Measurements from ENCODE around the gene CERT1. TPM values are rescaled to one million over a fixed set of nuclear protein-coding genes. Genes with fewer than 3 reads are reported as not detected.

The CERT1 gene
- total and polyA plus RNA-seq, 7 donors, result 14.1 to 40.2 (median 20.3) TPM

- DNase-seq, result no peak
- Histone ChIP-seq H3K9me3 (peaks cover 0 to 6% (median 5%) of the 10 kb centered on the region in 4 donors), H3K27me3 (no peaks in the 10 kb centered on the region), H3K27ac (no peak overlapping the region), H3K36me3 (no peaks in the 10 kb centered on the region), H3K4me3 (no peak overlapping the region), H3K4me1 (peaks cover 0 to 15% (median 7%) of the 10 kb centered on the region in 4 donors)
- TF ChIP-seq POLR2AphosphoS5 (IDR thresholded peaks at IDR 0.05) (no peak), POLR2A (IDR thresholded peaks at IDR 0.05) (no peak), CTCF (IDR thresholded peaks at IDR 0.05) (no peak), EP300 (IDR thresholded peaks at IDR 0.05) (no peak)
- WGBS, 2 donors, result 93% methylated on average over 2 of the region's 2 CpGs
- intact Hi-C loops (cut with DNase I), result no loop called here
These were observed 47.7 kb downstream of the CERT1 start for GRCh38 chr5:75463726-75464125.

GRCh38 chr5:75461679-75462078, 49.8 kb downstream of the CERT1 start:
- 44 to 63% methylated on average over 1 of the region's 1 CpG for WGBS, 2 donors
- Histone ChIP-seq H3K36me3 (no peaks in the 10 kb centered on the region), H3K27me3 (no peaks in the 10 kb centered on the region)

GRCh38 chr5:75460942-75461610, 50.4 kb downstream of the CERT1 start:
- intact Hi-C loops (cut with DNase I), result no loop called here
- Histone ChIP-seq H3K4me3 (no peak overlapping the region), H3K27me3 (no peaks in the 10 kb centered on the region), H3K4me1 (peaks cover 0 to 15% (median 7%) of the 10 kb centered on the region in 4 donors), H3K9me3 (no peaks in the 10 kb centered on the region), H3K36me3 (no peaks in the 10 kb centered on the region), H3K27ac (no peak overlapping the region)
- DNase-seq, result no peak
- TF ChIP-seq CTCF (IDR thresholded peaks at IDR 0.05) (no peak), POLR2A (IDR thresholded peaks at IDR 0.05) (no peak), POLR2AphosphoS5 (IDR thresholded peaks at IDR 0.05) (no peak)
- 75 to 82% methylated on average over 8 of the region's 8 CpGs for WGBS, 2 donors

More at GRCh38 chr5:75461679-75462078, 49.8 kb downstream of the CERT1 start:
- no peak for DNase-seq
- no peak overlapping the region for H3K27ac ChIP-seq
- intact Hi-C loops (cut with DNase I), result no loop called here
- peaks cover 0 to 15% (median 7%) of the 10 kb centered on the region in 4 donors for H3K4me1 ChIP-seq
- H3K9me3 ChIP-seq, result no peaks in the 10 kb centered on the region
- no peak overlapping the region for H3K4me3 ChIP-seq
- TF ChIP-seq EP300 (IDR thresholded peaks at IDR 0.05) (no peak), POLR2A (IDR thresholded peaks at IDR 0.05) (no peak), CTCF (IDR thresholded peaks at IDR 0.05) (no peak), POLR2AphosphoS5 (IDR thresholded peaks at IDR 0.05) (no peak)

GRCh38 chr5:75460532-75460931, 50.9 kb downstream of the CERT1 start:
- DNase-seq, result no peak
- Histone ChIP-seq H3K9me3 (no peaks in the 10 kb centered on the region), H3K27ac (no peak overlapping the region), H3K27me3 (no peaks in the 10 kb centered on the region), H3K4me3 (no peak overlapping the region), H3K4me1 (peaks cover 0 to 12% (median 6%) of the 10 kb centered on the region in 4 donors), H3K36me3 (no peaks in the 10 kb centered on the region)
- TF ChIP-seq POLR2A (IDR thresholded peaks at IDR 0.05) (no peak), CTCF (IDR thresholded peaks at IDR 0.05) (no peak), POLR2AphosphoS5 (IDR thresholded peaks at IDR 0.05) (no peak), EP300 (IDR thresholded peaks at IDR 0.05) (no peak)
- 20 to 66% methylated on average over 2 of the region's 2 CpGs for WGBS, 2 donors
- intact Hi-C loops (cut with DNase I), result no loop called here

- intact Hi-C loops (cut with DNase I), result no loop called here
These were observed 53.7 kb downstream of the CERT1 start for GRCh38 chr5:75457691-75458090.

More at GRCh38 chr5:75457691-75458090, 53.7 kb downstream of the CERT1 start:
- no peak for DNase-seq
- H3K27me3 ChIP-seq, result no peaks in the 10 kb centered on the region
- H3K27ac ChIP-seq, result no peak overlapping the region
- H3K36me3 ChIP-seq, result no peaks in the 10 kb centered on the region
- TF ChIP-seq CTCF (IDR thresholded peaks at IDR 0.05) (no peak), POLR2A (IDR thresholded peaks at IDR 0.05) (no peak), EP300 (IDR thresholded peaks at IDR 0.05) (no peak), POLR2AphosphoS5 (IDR thresholded peaks at IDR 0.05) (no peak)
- H3K9me3 ChIP-seq, result no peaks in the 10 kb centered on the region
- peaks cover 0 to 9% (median 4%) of the 10 kb centered on the region in 4 donors for H3K4me1 ChIP-seq
- H3K4me3 ChIP-seq, result no peak overlapping the region
- WGBS, 2 donors, result 87 to 93% methylated on average over 8 of the region's 8 CpGs
